Ishikawa (cell line): ENCODE data around the gene HOXB9.

Experiments
- CREB1 ChIP-seq: IDR thresholded peaks from 2 replicates; pipeline ENCODE4 v1.6.1; 2012; ENCODE audit warnings: low read depth
- EGR1 ChIP-seq: IDR thresholded peaks from 2 replicates; pipeline ENCODE4 v1.6.1; 2012
- FOXM1 ChIP-seq: IDR thresholded peaks from 2 replicates; pipeline ENCODE4 v1.6.1; 2012; ENCODE audit warnings: low read depth, borderline replicate concordance
- NFIC ChIP-seq: IDR thresholded peaks from 2 replicates; pipeline ENCODE4 v1.6.1; 2012
- REST ChIP-seq: IDR thresholded peaks from 2 replicates; pipeline ENCODE4 v1.6.1; 2012; ENCODE audit warnings: low read depth, mild to moderate bottlenecking
- TAF1 ChIP-seq: IDR thresholded peaks from 2 replicates; pipeline ENCODE4 v1.6.1; 2012; ENCODE audit warnings: low read depth, mild to moderate bottlenecking
- TEAD4 ChIP-seq: IDR thresholded peaks from 2 replicates; pipeline ENCODE4 v1.6.1; 2012
- YY1 ChIP-seq: IDR thresholded peaks from 2 replicates; pipeline ENCODE4 v1.6.1; 2012; ENCODE audit warnings: low read depth

DNA sequence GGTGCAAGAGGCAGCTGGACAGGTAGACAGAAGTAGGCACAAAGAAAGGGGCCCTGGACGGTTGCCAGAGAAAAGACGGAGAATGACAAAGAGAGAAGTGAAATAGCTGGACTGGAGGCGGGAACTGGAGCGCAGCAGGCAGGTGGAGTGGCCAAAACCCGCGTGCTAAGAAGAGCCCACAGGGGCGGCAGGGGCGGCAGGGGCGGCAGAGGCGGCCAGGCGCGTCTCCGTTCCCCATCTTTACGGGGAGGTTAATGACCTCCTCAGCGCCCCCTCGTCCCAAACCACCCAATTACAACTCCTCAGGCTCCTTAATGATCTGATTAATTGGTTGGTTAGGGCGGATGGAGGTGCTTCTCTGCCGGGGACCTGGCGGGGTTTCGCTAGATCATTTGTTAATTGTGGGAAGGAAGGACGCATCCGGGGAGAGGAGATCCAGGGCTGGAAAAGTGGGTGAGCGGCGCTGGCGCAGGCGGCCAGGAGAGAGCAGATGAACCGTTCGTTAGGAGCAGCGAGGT is 15.4 kb upstream of the HOXB9 start:
- TF ChIP-seq NFIC (no peak), YY1 (no peak), FOXM1 (no peak), TEAD4 (no peak), CREB1 (no peak), EGR1 (no peak), TAF1 (no peak), REST (no peak)
